Measurements from ENCODE around the gene CFHR3.
"Not testable (repeated sequence)": the region's sequence is repeated elsewhere in the genome, so short reads cannot be mapped to it uniquely, and the experiment has no call there.

CFHR3 gene

GRCh38 chr1:196774603-196775002, at the start of gene CFHR3:
Gene CFHR3, plus strand, starts transcription at chr1:196774840. Its CDS starts 47 bp downstream, at chr1:196774887.
- DNase-seq (ENCODE audit: low spot score): no peak

DNA sequence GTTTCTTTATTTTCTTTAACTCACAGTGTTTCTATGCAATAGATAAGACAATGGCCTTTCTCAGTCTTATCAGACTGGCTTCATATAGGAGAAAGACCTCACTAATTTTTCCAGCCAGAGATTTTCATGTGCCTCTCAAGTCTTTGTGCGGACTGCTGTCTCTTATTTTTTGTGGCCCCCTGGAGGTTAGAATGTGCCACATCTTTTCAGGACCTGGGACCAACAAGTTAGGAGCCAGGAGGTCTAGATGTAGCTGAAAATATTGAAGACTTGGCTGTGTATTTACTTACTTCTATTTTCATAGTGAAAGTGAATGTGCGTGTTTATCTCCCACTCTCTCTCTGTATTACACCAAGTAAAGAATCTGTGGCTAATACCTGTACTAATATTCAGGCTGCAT, 42.1 kb upstream of the CFHR3 start:
- DNase-seq (ENCODE audit: low spot score): no peak

GRCh38 chr1:196733091-196733970, 41.3 kb upstream of the CFHR3 start:
- no peak for DNase-seq (ENCODE audit: low spot score)

DNA sequence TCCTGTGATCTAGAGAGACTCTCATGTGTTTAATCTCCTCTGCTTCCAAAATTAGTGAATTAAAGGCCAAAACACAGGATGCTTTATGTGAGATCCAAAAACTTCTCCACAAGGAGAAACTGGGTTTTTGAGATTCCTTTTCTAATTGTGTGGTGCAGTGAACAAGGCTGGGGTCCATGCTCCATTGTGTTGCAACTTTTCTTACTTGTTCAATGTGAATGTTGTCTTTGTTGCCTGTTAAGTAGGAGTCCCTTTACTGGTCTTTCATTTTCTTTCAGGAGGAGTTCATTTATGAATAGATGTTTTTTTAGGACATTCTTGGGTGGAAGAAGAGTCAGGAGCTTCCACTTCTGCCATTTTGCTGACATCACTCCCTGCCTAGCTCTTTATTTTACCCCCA, 40.6 kb upstream of the CFHR3 start:
- no peak for DNase-seq (ENCODE audit: low spot score)

- no peak for DNase-seq (ENCODE audit: low spot score)
Measured at GRCh38 chr1:196734460-196734859, 40.2 kb upstream of the CFHR3 start.

DNA sequence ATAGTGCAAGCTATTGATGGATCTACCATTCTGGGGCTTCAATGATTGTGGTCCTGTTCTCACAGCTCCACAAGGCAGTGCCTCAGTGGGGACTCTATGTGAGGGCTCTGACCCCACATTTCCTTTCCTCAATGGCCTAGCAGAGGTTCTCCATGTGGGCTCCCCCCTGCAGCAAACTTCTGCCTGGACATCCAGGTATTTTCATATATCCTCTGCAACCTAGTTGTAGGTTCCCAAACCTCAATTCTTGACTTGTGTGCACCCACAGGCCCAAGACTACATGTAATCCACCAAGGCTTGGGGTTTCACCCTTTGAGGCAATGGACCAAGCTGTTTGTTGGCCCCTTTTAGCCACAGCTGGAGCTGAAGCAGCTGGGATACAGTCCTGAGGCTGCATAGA, 35.9 kb upstream of the CFHR3 start:
- DNase-seq (ENCODE audit: low spot score): no peak

DNA sequence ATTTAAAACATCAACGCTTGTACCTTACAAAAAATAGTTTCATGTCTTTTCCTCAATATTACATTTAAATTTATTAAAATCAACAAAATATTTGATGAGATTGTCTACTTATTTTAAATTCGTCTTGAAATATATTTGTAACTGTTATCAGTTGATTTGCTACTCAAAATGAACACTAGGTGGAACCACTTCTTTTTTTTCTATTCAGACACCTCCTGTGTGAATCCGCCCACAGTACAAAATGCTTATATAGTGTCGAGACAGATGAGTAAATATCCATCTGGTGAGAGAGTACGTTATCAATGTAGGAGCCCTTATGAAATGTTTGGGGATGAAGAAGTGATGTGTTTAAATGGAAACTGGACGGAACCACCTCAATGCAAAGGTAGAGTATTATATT, 31.4 kb upstream of the CFHR3 start:
- peak; percentile 51 for DNase-seq (ENCODE audit: low spot score)

- DNase-seq (ENCODE audit: low spot score): not testable (repeated sequence)
Measured at GRCh38 chr1:196765019-196765740, 9.5 kb upstream of the CFHR3 start.

- not testable (repeated sequence) for DNase-seq (ENCODE audit: low spot score)
Measured at GRCh38 chr1:196769823-196770222, 4.8 kb upstream of the CFHR3 start.

DNA sequence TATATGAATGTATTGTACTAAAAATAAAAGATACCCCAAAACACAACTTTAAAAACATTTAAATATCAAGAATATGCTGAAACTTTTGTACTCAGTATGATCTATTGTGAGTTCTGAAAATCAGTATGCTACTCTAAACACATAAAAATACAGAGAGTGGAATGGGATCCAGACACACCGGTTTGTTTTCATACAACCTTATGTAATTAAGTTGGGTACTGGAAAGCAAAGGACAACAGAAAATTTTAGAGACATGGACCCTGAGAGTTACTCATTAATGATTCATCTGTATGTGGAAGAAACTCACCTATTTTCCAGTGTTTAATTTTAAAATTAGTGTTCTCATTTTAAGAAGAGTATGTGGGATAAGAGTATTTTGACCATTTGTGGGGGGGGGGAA, 927 bp upstream of the CFHR3 start:
- no peak for DNase-seq (ENCODE audit: low spot score)

GRCh38 chr1:196774175-196774574, 465 bp upstream of the CFHR3 start:
- no peak for DNase-seq (ENCODE audit: low spot score)

DNA sequence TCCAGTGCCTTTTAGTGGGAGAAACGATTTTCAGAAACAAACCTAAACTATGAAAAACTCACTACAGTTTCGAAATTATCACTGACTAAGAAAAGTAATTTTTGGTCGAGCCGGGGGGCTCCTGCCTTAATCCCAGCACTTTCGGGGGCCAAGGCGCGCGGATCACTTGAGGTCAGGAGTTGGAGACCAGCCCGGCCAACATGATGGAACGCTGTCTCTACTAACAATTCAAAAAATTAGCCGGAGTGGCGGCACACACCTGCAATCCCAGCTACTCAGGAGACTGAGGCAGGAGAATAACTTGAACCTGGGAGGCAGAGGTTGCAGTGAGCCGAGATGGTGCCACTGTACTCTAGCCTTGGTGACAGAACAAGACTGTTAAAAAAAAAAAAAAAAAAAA, 3.0 kb downstream of the CFHR3 start:
- DNase-seq (ENCODE audit: low spot score): no peak

DNA sequence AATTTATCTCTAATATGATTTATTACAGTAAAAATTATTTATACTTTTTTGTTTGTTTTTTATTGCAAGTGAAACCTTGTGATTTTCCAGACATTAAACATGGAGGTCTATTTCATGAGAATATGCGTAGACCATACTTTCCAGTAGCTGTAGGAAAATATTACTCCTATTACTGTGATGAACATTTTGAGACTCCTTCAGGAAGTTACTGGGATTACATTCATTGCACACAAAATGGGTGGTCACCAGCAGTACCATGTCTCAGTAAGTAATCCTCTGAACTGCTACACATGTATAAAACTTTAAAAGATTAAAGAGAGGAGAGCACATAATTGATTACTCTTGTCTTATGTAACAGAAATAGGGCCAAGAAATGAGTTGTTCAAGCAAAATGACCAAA, 4.5 kb downstream of the CFHR3 start:
- peak; percentile 1 for DNase-seq (ENCODE audit: low spot score)

GRCh38 chr1:196791252-196791651, 16.6 kb downstream of the CFHR3 start:
- not testable (repeated sequence) for DNase-seq (ENCODE audit: low spot score)

- not testable (repeated sequence) for DNase-seq (ENCODE audit: low spot score)
Measured at GRCh38 chr1:196794103-196794502, 19.5 kb downstream of the CFHR3 start.

- no peak for DNase-seq (ENCODE audit: low spot score)
Measured at GRCh38 chr1:196797891-196798290, 23.3 kb downstream of the CFHR3 start.

- DNase-seq (ENCODE audit: low spot score): not testable (repeated sequence)
Measured at GRCh38 chr1:196801920-196802319, 27.3 kb downstream of the CFHR3 start.

DNA sequence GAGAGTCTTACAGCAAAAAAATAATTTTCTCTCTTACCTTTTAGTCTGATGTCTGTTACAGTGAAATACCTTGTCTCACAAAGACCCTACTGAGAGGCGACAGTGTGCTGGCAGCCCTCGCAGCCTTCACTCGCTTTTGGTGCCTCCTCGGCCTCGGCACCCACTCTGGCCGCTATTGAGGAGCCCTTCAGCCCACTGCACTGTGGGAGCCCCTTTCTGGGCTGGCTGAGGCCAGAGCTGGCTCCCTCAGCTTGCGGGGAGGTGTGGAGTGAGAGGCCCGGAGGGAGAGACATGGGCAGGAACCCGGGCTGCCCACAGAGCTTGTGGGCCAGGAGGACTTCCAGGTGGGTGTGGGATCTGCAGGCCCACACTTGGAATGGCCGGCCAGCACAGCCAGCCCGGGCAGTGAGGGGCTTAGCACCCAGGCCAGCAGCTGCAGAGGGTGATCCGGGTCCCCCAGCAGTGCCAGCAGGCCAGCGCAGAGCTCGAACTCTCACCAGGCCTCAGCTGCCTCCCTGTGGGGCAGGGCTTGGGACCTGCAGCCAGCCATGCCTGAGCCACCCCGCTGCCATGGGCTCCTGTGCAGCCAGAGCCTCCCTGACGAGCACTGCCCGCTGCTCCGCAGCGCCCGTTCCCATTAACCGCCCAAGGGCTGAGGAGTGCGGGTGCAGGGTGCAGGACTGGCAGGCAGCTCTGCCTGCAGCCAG, 34.0 kb downstream of the CFHR3 start:
- no peak for DNase-seq (ENCODE audit: low spot score)

DNA sequence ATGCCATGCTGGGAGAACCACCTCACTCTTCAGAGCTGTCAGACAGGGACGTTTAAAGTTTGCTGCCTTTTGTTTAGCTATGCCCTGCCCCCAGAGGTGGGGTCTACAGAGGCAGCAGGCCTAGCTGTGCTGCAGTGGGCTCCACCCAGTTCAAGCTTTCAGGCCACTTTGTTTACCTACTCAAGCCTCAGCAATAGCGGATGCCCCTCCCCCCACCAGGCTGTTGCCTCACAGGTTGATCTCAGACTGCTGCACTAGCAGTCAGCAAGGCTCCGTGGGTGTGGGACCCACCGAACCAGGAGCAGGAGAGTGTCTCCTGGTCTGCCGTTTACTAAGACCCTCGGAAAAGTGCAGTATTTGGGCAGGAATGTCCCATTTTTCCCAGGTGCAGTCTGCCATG, 42.8 kb downstream of the CFHR3 start:
- DNase-seq (ENCODE audit: low spot score): not testable (repeated sequence)

DNA sequence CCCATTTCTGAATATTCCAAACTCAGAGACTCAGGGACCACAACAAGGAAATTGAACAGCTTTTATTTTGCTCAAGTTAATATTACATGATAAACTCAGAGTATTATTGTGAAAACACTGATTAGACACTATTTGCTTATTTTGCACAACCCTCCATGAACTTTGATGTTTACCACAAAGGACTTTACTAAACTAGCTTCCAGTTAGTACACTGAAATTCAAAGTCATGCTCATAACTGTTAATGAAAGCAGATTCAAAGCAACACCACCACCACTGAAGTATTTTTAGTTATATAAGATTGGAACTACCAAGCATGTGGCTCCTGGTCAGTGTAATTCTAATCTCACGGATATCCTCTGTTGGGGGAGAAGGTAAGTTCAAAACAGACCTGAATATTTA, 44.9 kb downstream of the CFHR3 start, which contains the start of gene CFHR1:
CFHR1 (plus strand) TSS at position 201 of the 400 bp plus-strand sequence; CDS start at position 315, 114 bp downstream.
- DNase-seq (ENCODE audit: low spot score): not testable (repeated sequence)

DNA sequence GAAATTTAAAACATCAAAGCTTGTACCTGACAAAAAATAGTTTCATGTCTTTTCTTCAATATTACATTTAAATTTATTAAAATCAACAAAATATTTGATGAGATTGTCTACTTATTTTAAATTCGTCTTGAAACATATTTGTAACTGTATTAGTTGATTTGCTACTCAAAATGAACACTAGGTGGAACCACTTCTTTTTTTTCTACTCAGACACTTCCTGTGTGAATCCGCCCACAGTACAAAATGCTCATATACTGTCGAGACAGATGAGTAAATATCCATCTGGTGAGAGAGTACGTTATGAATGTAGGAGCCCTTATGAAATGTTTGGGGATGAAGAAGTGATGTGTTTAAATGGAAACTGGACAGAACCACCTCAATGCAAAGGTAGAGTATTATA, 53.2 kb downstream of the CFHR3 start:
- DNase-seq (ENCODE audit: low spot score): peak; percentile 61
